Lower leg skin (tissue), 3 donors: ENCODE data around the gene MELK.

Source experiments
- POLR2A ChIP-seq, 2 donors: fragments of 450-650 bp; IDR thresholded peaks; one replicate each; pipeline ENCODE4 v1.6.1; 2016 to 2017; ENCODE audit warnings: antibody characterized with exemption in 2 of 2, mild to moderate bottlenecking in 1 of 2, moderate library complexity in 1 of 2
- TF ChIP-seq, protein P1 (sequence below), 3 donors: fragments of 450-650 bp; IDR thresholded peaks; one replicate each; pipeline ENCODE4 v1.5.1; 2016; ENCODE audit warnings: antibody characterized with exemption in 3 of 3, mild to moderate bottlenecking in 3 of 3, moderate library complexity in 2 of 3

DNA sequence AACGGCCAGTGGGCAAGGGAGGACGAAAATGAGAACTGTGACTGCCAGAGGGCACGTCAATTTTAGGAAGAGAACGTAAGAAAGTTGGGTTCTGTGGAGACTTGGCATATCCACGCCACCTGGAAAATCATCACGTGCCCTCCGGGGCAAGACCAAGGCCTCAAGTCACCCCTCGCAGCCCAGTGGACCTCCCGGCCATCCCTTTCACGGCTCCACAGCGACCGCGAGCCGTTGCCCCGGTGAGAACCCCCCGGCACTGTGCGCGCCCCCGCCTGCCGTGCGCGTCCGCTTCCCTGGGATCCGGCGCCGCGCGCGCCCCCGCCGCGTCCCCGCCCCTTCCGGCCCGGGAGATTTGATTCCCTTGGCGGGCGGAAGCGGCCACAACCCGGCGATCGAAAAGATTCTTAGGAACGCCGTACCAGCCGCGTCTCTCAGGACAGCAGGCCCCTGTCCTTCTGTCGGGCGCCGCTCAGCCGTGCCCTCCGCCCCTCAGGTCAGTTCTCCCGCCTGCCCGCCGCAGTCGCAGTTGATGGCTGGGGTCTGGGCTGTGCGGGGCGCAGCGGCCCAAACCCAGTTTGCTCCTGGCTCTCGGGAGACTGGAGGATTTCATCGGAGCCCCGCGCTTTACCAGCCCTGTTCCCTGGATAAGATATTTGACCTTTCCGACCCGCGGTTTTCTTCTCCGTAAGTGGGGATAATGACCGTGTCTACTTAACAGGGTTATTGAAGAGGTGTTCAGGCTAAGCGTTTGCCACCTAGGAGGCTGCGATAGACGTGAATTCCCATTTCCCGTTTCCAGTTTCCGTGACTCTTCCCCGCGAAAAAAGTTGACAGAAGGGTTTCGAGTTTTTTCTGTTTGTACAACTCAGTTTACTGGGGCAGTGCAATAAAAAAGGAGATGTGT is at the start of gene MELK:
- TF ChIP-seq, protein P1, sequence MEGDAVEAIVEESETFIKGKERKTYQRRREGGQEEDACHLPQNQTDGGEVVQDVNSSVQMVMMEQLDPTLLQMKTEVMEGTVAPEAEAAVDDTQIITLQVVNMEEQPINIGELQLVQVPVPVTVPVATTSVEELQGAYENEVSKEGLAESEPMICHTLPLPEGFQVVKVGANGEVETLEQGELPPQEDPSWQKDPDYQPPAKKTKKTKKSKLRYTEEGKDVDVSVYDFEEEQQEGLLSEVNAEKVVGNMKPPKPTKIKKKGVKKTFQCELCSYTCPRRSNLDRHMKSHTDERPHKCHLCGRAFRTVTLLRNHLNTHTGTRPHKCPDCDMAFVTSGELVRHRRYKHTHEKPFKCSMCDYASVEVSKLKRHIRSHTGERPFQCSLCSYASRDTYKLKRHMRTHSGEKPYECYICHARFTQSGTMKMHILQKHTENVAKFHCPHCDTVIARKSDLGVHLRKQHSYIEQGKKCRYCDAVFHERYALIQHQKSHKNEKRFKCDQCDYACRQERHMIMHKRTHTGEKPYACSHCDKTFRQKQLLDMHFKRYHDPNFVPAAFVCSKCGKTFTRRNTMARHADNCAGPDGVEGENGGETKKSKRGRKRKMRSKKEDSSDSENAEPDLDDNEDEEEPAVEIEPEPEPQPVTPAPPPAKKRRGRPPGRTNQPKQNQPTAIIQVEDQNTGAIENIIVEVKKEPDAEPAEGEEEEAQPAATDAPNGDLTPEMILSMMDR (IDR thresholded peaks at IDR 0.05) = no peak
- TF ChIP-seq POLR2A (IDR thresholded peaks at IDR 0.05) = no peak
